ENCODE results near the gene MRPS18C.
A peak's percentile ranks its signal among the peaks of the same experiment; 100 is the strongest.

The MRPS18C gene

DNA sequence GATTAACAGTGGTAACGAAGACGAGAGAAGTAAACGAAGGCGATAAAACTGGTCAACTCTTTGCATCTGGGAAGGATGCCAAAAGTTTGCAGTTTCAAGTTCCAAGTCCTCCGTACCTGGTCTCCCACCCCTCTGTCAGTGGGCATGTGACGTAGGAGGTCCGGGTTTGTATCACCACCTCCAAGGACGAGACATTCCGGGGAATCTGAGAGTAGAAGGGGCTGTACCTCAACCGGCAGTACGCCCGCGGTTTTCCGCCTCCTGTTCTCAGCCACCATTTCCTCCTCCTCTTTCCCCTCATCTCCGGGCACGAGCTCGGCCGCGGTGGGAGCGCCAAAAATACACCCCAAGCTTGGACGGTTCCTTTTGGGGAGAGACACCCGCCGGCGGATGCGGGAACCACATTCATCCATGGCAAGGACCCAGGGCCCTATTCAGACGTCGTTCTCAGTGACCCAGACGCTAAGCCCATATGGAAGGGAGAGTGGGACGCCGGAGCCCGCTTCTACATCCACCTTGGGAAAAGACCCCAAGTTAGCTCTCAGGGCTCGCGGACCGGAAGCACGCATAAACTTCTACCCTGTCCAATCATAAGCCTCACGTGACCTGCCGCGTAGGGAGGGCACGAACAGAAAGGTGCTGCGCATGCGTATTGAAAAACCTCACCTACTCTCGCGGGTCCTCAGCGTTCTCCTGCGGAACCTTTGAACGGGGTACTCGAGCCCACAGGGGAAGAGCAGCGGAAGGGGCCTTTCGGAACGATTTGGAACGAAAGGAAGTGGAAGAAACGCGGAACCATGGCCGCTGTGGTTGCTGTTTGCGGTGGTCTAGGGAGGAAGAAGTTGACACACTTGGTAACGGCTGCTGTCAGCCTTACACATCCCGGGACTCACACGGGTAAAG lies at the start of gene MRPS18C, which contains the start of gene HELQ (continued):
- TF ChIP-seq, protein P1, sequence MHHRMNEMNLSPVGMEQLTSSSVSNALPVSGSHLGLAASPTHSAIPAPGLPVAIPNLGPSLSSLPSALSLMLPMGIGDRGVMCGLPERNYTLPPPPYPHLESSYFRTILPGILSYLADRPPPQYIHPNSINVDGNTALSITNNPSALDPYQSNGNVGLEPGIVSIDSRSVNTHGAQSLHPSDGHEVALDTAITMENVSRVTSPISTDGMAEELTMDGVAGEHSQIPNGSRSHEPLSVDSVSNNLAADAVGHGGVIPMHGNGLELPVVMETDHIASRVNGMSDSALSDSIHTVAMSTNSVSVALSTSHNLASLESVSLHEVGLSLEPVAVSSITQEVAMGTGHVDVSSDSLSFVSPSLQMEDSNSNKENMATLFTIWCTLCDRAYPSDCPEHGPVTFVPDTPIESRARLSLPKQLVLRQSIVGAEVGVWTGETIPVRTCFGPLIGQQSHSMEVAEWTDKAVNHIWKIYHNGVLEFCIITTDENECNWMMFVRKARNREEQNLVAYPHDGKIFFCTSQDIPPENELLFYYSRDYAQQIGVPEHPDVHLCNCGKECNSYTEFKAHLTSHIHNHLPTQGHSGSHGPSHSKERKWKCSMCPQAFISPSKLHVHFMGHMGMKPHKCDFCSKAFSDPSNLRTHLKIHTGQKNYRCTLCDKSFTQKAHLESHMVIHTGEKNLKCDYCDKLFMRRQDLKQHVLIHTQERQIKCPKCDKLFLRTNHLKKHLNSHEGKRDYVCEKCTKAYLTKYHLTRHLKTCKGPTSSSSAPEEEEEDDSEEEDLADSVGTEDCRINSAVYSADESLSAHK (tag by site-specific recombination; IDR thresholded peaks at IDR 0.05), result peak; percentile 93
- TF ChIP-seq ZNF2 (tag by site-specific recombination; IDR thresholded peaks at IDR 0.05) (peak; percentile 78; the same call in 1 of the 2 replicates), KLF1 (tag by site-specific recombination; IDR thresholded peaks at IDR 0.05) (no peak), ZIC2 (tag by site-specific recombination; IDR thresholded peaks at IDR 0.05) (no peak), ZNF768 (tag by site-specific recombination; IDR thresholded peaks at IDR 0.05) (no peak), ZBTB1 (tag by site-specific recombination; IDR thresholded peaks at IDR 0.05) (no peak), ZBTB8A (tag by site-specific recombination; IDR thresholded peaks at IDR 0.05) (peak; percentile 73), ZFHX2 (tag by site-specific recombination; conservative IDR thresholded peaks at IDR 0.05) (peak; percentile 80), ZNF37A (tag by site-specific recombination; IDR thresholded peaks at IDR 0.05) (no peak), ZXDB (tag by site-specific recombination; IDR thresholded peaks at IDR 0.05) (peak; percentile 86), KLF16 (tag by site-specific recombination; IDR thresholded peaks at IDR 0.05) (peak; percentile 87), ZNF274 (IDR thresholded peaks at IDR 0.05; ENCODE audit: low read length) (no peak), ZNF274 (tag by site-specific recombination; IDR thresholded peaks at IDR 0.05; ENCODE audit: borderline replicate concordance) (no peak), ZNF433 (tag by site-specific recombination; IDR thresholded peaks at IDR 0.05; ENCODE audit: low read depth) (no peak), ZBTB17 (tag by site-specific recombination; IDR thresholded peaks at IDR 0.05) (peak; percentile 78), FEZF1 (tag by site-specific recombination; IDR thresholded peaks at IDR 0.05) (0 out of 2 replicates have a peak, but pooled peaks have one; percentile 10), ZNF394 (tag by site-specific recombination; IDR thresholded peaks at IDR 0.05; ENCODE audit: borderline replicate concordance) (peak; percentile 65; the same call in 1 of the 2 replicates), KLF8 (tag by site-specific recombination; IDR thresholded peaks at IDR 0.05) (peak; percentile 78; the same call in 1 of the 2 replicates), GLIS2 (tag by site-specific recombination; IDR thresholded peaks at IDR 0.05) (peak; percentile 61)
- TF ChIP-seq, protein P2, sequence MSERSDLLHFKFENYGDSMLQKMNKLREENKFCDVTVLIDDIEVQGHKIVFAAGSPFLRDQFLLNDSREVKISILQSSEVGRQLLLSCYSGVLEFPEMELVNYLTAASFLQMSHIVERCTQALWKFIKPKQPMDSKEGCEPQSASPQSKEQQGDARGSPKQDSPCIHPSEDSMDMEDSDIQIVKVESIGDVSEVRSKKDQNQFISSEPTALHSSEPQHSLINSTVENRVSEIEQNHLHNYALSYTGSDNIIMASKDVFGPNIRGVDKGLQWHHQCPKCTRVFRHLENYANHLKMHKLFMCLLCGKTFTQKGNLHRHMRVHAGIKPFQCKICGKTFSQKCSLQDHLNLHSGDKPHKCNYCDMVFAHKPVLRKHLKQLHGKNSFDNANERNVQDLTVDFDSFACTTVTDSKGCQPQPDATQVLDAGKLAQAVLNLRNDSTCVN (tag by site-specific recombination; optimal IDR thresholded peaks at IDR 0.05), result peak; percentile 47
- TF ChIP-seq, protein P3, sequence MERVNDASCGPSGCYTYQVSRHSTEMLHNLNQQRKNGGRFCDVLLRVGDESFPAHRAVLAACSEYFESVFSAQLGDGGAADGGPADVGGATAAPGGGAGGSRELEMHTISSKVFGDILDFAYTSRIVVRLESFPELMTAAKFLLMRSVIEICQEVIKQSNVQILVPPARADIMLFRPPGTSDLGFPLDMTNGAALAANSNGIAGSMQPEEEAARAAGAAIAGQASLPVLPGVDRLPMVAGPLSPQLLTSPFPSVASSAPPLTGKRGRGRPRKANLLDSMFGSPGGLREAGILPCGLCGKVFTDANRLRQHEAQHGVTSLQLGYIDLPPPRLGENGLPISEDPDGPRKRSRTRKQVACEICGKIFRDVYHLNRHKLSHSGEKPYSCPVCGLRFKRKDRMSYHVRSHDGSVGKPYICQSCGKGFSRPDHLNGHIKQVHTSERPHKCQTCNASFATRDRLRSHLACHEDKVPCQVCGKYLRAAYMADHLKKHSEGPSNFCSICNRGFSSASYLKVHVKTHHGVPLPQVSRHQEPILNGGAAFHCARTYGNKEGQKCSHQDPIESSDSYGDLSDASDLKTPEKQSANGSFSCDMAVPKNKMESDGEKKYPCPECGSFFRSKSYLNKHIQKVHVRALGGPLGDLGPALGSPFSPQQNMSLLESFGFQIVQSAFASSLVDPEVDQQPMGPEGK (tag by site-specific recombination; IDR thresholded peaks at IDR 0.05), result peak; percentile 51; the same call in 1 of the 2 replicates
- TF ChIP-seq, protein P4, sequence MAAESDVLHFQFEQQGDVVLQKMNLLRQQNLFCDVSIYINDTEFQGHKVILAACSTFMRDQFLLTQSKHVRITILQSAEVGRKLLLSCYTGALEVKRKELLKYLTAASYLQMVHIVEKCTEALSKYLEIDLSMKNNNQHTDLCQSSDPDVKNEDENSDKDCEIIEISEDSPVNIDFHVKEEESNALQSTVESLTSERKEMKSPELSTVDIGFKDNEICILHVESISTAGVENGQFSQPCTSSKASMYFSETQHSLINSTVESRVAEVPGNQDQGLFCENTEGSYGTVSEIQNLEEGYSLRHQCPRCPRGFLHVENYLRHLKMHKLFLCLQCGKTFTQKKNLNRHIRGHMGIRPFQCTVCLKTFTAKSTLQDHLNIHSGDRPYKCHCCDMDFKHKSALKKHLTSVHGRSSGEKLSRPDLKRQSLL (tag by site-specific recombination; IDR thresholded peaks at IDR 0.05), result 0 out of 2 replicates have a peak, but pooled peaks have one; percentile 24
- TF ChIP-seq, protein P5, sequence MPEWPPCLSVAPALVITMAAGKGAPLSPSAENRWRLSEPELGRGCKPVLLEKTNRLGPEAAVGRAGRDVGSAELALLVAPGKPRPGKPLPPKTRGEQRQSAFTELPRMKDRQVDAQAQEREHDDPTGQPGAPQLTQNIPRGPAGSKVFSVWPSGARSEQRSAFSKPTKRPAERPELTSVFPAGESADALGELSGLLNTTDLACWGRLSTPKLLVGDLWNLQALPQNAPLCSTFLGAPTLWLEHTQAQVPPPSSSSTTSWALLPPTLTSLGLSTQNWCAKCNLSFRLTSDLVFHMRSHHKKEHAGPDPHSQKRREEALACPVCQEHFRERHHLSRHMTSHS (tag by site-specific recombination; IDR thresholded peaks at IDR 0.05), result no peak
- TF ChIP-seq, protein P6, sequence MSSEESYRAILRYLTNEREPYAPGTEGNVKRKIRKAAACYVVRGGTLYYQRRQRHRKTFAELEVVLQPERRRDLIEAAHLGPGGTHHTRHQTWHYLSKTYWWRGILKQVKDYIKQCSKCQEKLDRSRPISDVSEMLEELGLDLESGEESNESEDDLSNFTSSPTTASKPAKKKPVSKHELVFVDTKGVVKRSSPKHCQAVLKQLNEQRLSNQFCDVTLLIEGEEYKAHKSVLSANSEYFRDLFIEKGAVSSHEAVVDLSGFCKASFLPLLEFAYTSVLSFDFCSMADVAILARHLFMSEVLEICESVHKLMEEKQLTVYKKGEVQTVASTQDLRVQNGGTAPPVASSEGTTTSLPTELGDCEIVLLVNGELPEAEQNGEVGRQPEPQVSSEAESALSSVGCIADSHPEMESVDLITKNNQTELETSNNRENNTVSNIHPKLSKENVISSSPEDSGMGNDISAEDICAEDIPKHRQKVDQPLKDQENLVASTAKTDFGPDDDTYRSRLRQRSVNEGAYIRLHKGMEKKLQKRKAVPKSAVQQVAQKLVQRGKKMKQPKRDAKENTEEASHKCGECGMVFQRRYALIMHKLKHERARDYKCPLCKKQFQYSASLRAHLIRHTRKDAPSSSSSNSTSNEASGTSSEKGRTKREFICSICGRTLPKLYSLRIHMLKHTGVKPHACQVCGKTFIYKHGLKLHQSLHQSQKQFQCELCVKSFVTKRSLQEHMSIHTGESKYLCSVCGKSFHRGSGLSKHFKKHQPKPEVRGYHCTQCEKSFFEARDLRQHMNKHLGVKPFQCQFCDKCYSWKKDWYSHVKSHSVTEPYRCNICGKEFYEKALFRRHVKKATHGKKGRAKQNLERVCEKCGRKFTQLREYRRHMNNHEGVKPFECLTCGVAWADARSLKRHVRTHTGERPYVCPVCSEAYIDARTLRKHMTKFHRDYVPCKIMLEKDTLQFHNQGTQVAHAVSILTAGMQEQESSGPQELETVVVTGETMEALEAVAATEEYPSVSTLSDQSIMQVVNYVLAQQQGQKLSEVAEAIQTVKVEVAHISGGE (tag by site-specific recombination; conservative IDR thresholded peaks at IDR 0.05; ENCODE audit: low read depth), result peak; percentile 99
- TF ChIP-seq, protein P7, sequence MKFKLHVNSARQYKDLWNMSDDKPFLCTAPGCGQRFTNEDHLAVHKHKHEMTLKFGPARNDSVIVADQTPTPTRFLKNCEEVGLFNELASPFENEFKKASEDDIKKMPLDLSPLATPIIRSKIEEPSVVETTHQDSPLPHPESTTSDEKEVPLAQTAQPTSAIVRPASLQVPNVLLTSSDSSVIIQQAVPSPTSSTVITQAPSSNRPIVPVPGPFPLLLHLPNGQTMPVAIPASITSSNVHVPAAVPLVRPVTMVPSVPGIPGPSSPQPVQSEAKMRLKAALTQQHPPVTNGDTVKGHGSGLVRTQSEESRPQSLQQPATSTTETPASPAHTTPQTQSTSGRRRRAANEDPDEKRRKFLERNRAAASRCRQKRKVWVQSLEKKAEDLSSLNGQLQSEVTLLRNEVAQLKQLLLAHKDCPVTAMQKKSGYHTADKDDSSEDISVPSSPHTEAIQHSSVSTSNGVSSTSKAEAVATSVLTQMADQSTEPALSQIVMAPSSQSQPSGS (tag by site-specific recombination; IDR thresholded peaks at IDR 0.05; ENCODE audit: low read depth), result peak; percentile 34; the same call in 1 of the 2 replicates
